Stomach (tissue), 9 donors: ENCODE measurements around the gene KIAA1671. TPM values are rescaled to one million over a fixed set of nuclear protein-coding genes. Genes with fewer than 3 reads are reported as not detected.

Experiments used
- DNase-seq, 2 donors: peaks; one replicate each; pipeline versions ENCODE4 v3.0.0 to v3.0.0-alpha.2; 2013 to 2019
- H3K27ac ChIP-seq, 5 donors: fragments of 200-600 bp in 4 of 5; sonication (generic) in 4 of 5; one replicate each; pipeline ENCODE4 v1.5.1; 2013 to 2019; ENCODE audit warnings: mild to moderate bottlenecking in 1 of 5, moderate library complexity in 1 of 5
- H3K27me3 ChIP-seq, 3 donors: fragments of 200-600 bp; sonication (generic); one replicate each; pipeline ENCODE4 v1.5.1; 2017 to 2019; ENCODE audit warnings: mixed run types in 1 of 3
- H3K36me3 ChIP-seq, 4 donors: fragments of 200-600 bp; sonication (generic); 1 replicate in 3 of 4; 2 replicates in 1 of 4; pipeline ENCODE4 v1.5.1; 2016 to 2019
- H3K4me1 ChIP-seq, 4 donors: fragments of 200-600 bp; sonication (generic); one replicate each; pipeline ENCODE4 v1.5.1; 2016 to 2019
- H3K4me3 ChIP-seq, 4 donors: fragments of 200-600 bp; sonication (generic) in 3 of 4; one replicate each; pipeline ENCODE4 v1.5.1; 2016 to 2019; ENCODE audit warnings: mild to moderate bottlenecking in 1 of 4
- H3K9me3 ChIP-seq, 4 donors: fragments of 200-600 bp; sonication (generic); one replicate each; pipeline ENCODE4 v1.5.1; 2016 to 2019
- EP300 ChIP-seq: sonication (generic); formaldehyde crosslinking; IDR thresholded peaks from one replicate; pipeline ENCODE4 v1.6.1; 2017; ENCODE audit warnings: antibody characterized with exemption
- POLR2A ChIP-seq, 4 donors: fragments of 450-650 bp; IDR thresholded peaks; one replicate each; pipeline ENCODE4 v1.6.1; 2016; ENCODE audit warnings: antibody characterized with exemption in 4 of 4, control low read depth in 2 of 4, mild to moderate bottlenecking in 1 of 4, moderate library complexity in 1 of 4
- POLR2AphosphoS5 ChIP-seq, 3 donors: sonication (generic); formaldehyde crosslinking; IDR thresholded peaks; one replicate each; pipeline ENCODE4 v1.6.1; 2016; ENCODE audit warnings: antibody characterized with exemption in 3 of 3
- WGBS, 5 donors: extraction: QIAGEN DNeasy Blood & Tissue Kit in 3 of 5; methylation state at CpG; one replicate each; pipeline versions ENCODE4 v1.1.5 to v1.1.7; 2013 to 2018; 5-methylcytosine and 5-hydroxymethylcytosine counted together
- intact Hi-C: fragments of 100-400 bp; cut with DNase I; formaldehyde crosslinking; loops from one replicate; pipeline ENCODE4 v1.15.1; 2023; ENCODE audit warnings: low total_unique reads
- polyA plus RNA-seq, 3 donors: library from polyadenylated mRNA; stranded (reverse); fragments of 200-250 nt; gene quantifications; one replicate each; pipeline ENCODE4 v1.2.3, GENCODE V29; 2013
- total RNA-seq, 5 donors: library from RNA; depleted of rRNA; stranded (reverse); fragments of >200 nt; gene quantifications; one replicate each; pipeline versions ENCODE4 v1.1.0 to v1.2.3, GENCODE V29; 2014 to 2016
- TF ChIP-seq, protein P1 (sequence below), 7 experiments: fragments of 450-650 bp in 4 of 7; fragments of 200-600 bp in 3 of 7; sonication (generic) in 3 of 7; IDR thresholded peaks; one replicate each; pipeline ENCODE4 v1.5.1; 2016 to 2019; ENCODE audit warnings: antibody characterized with exemption in 7 of 7, control low read depth in 2 of 7, mild to moderate bottlenecking in 1 of 7
- donor health status: healthy with polysubstance abuse.
- donor health status: Bipolar disorder and iron deficiency.
- donor health status: healthy.

Gene KIAA1671
- total and polyA plus RNA-seq, 8 donors, result 5.7 to 80.5 (median 32.5) TPM

DNA sequence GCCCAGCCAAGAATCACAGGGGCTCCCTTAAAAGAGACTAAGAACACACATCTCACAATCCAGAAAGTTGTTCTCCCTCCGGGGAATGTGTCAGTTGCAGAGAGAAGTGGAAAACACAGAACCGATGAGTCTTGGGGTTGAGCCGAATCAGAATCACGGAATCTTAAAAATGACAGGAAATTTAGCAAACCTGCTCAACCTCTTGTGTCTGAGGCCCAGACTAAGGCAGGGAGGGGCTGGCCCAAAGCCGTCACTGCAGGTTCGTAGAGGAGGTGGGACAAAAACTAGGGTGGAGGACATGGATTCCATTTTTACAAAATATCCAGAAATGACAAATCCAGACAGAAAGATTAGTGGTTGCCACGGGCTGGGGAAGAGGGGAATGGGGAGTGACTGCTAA, 63.8 kb downstream of the KIAA1671 start:
- Histone ChIP-seq H3K4me3 (no peak overlapping the region), H3K27me3 (no peaks in the 10 kb centered on the region), H3K9me3 (no peaks in the 10 kb centered on the region), H3K36me3 (peaks cover 0 to 7% (median 0%) of the 10 kb centered on the region in 4 donors), H3K27ac (no peak overlapping the region), H3K4me1 (peaks cover 0 to 12% (median 2%) of the 10 kb centered on the region in 4 donors)
- DNase-seq, result no peak
- 89 to 96% (median 94%) methylated on average over 7 of the region's 7 CpGs for WGBS, 5 donors
- TF ChIP-seq EP300, result no peak
- no peak for TF ChIP-seq POLR2AphosphoS5 (IDR thresholded peaks at IDR 0.05)
- TF ChIP-seq POLR2A (IDR thresholded peaks at IDR 0.05), result no peak
- TF ChIP-seq, protein P1, sequence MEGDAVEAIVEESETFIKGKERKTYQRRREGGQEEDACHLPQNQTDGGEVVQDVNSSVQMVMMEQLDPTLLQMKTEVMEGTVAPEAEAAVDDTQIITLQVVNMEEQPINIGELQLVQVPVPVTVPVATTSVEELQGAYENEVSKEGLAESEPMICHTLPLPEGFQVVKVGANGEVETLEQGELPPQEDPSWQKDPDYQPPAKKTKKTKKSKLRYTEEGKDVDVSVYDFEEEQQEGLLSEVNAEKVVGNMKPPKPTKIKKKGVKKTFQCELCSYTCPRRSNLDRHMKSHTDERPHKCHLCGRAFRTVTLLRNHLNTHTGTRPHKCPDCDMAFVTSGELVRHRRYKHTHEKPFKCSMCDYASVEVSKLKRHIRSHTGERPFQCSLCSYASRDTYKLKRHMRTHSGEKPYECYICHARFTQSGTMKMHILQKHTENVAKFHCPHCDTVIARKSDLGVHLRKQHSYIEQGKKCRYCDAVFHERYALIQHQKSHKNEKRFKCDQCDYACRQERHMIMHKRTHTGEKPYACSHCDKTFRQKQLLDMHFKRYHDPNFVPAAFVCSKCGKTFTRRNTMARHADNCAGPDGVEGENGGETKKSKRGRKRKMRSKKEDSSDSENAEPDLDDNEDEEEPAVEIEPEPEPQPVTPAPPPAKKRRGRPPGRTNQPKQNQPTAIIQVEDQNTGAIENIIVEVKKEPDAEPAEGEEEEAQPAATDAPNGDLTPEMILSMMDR (IDR thresholded peaks at IDR 0.05), result no peak
- intact Hi-C loops, result no loop called here

DNA sequence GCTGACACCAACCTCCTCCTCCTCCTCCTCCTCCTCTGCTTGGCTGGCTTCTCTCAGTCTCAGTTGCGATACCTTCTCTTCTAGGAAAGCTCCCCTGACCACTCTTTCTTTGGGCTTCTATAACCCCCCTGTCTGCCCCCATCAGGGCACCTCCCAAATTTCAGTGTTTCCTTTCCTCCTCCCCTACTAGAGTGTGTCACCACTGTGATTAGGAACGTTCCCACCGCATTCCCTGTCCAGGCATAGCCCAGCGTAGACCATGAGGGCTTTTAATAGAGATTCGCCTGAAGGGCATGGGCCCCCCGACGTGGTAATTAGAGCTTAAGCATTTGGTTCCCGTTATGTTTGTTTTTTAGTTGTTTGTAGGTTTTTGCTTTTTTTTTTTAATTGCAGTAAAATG, 65.5 kb downstream of the KIAA1671 start:
- no peak for TF ChIP-seq POLR2A (IDR thresholded peaks at IDR 0.05)
- TF ChIP-seq POLR2AphosphoS5 (IDR thresholded peaks at IDR 0.05), result no peak
- TF ChIP-seq, protein P1 (IDR thresholded peaks at IDR 0.05), result no peak
- TF ChIP-seq EP300, result no peak
- no peak for DNase-seq
- Histone ChIP-seq H3K27me3 (no peaks in the 10 kb centered on the region), H3K27ac (no peak overlapping the region), H3K36me3 (peaks cover 0 to 7% (median 0%) of the 10 kb centered on the region in 4 donors), H3K9me3 (no peaks in the 10 kb centered on the region), H3K4me1 (peaks cover 0 to 8% (median 2%) of the 10 kb centered on the region in 4 donors), H3K4me3 (no peak overlapping the region)
- intact Hi-C loops, result no loop called here
- WGBS, 5 donors, result 77 to 86% (median 84%) methylated on average over 8 of the region's 8 CpGs

DNA sequence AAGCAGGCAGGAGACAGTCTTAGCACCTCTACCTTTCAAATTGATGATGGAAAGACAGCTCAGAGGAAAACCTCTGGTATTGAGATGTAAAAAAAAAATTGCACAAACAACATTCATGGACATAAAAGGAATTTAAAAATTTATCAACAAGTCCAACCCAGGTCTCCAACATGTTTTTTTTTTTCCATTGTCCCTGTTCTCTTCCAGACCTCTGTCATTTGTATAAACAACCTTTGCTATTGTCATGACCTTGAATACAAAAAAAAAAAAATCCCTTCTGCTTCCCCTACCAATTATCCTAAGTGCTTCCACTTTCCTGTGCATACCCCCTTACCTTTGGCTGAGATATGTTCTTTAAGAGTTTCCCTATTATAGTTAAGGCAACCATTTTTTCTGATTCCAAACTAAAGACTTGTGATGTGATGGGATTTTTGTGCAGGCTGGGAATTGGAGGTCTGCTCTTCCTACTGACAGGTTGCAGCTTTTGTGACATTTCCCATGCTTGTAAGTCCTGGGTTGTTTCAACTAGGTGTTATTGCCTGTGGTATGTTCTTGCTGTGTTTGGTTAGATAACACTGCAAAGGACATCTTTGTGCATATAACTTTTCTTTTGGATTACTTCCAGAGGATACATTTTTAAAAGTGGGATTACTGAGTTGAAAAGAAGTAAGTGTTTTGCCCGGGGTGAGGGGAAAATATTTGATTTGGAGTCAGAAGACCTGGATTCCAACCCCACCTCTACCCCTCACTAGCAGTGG, 67.1 kb downstream of the KIAA1671 start:
- no peaks in the 10 kb centered on the region for H3K4me1 ChIP-seq
- DNase-seq, result no peak
- H3K27me3 ChIP-seq, result no peaks in the 10 kb centered on the region
- intact Hi-C loops, result no loop called here
- H3K9me3 ChIP-seq, result no peaks in the 10 kb centered on the region
- H3K27ac ChIP-seq, result no peak overlapping the region
- no peak overlapping the region for H3K4me3 ChIP-seq
- 52 to 72% (median 67%) methylated on average over 1 of the region's 1 CpG for WGBS, 5 donors
- TF ChIP-seq POLR2A (IDR thresholded peaks at IDR 0.05), result no peak
- TF ChIP-seq POLR2AphosphoS5 (IDR thresholded peaks at IDR 0.05), result no peak
- TF ChIP-seq, protein P1 (IDR thresholded peaks at IDR 0.05), result no peak
- peaks cover 0 to 7% (median 0%) of the 10 kb centered on the region in 4 donors for H3K36me3 ChIP-seq

DNA sequence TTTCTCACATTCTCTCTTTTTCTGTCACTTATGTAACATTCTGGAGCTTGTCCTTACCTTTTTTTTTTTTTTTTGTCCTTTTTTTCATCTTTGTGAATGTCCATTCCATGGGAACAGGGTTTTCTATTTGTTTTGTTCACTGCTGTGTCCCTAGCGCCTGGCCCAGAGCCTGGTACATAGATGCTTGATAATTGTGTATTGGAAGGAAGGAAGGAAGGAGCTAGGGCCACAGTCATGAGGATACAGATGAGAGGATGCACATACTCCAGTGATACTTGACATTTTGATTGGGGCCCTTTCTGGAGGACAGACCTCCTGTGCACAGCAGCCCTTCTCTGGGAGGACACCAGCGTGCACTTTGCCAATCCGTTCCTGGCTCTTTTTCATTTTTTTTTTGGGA, 68.9 kb downstream of the KIAA1671 start:
- H3K36me3 ChIP-seq, result peaks cover 0 to 2% (median 0%) of the 10 kb centered on the region in 4 donors
- no peak for DNase-seq
- H3K4me3 ChIP-seq, result no peak overlapping the region
- peaks cover 0 to 9% (median 3%) of the 10 kb centered on the region in 4 donors for H3K4me1 ChIP-seq
- H3K27me3 ChIP-seq, result no peaks in the 10 kb centered on the region
- WGBS, 5 donors, result 61 to 84% (median 77%) methylated on average over 3 of the region's 3 CpGs
- intact Hi-C loops, result no loop called here
- no peak overlapping the region for H3K27ac ChIP-seq
- TF ChIP-seq EP300, result no peak
- TF ChIP-seq, protein P1 (IDR thresholded peaks at IDR 0.05), result no peak
- TF ChIP-seq POLR2AphosphoS5 (IDR thresholded peaks at IDR 0.05), result no peak
- TF ChIP-seq POLR2A (IDR thresholded peaks at IDR 0.05), result no peak
- H3K9me3 ChIP-seq, result no peaks in the 10 kb centered on the region
